Endothelial cell (in vitro differentiated cells): ENCODE measurements around the gene IL36RN. TPM values are rescaled to one million over a fixed set of nuclear protein-coding genes. Genes with fewer than 3 reads are reported as not detected.

Experiments
- DNase-seq: peaks from one replicate; pipeline ENCODE4 v3.0.0; 2021; ENCODE audit warnings: low spot score
- H3K27ac Mint-ChIP-seq: one replicate; pipeline ENCODE4 v1.8.0; 2021; ENCODE audit warnings: mixed read lengths, inconsistent platforms; ENCODE audit not compliant: unreplicated experiment
- H3K27me3 Mint-ChIP-seq: one replicate; pipeline ENCODE4 v1.8.0; 2021; ENCODE audit warnings: mild to moderate bottlenecking, moderate library complexity, mixed read lengths, inconsistent platforms; ENCODE audit not compliant: unreplicated experiment
- H3K36me3 Mint-ChIP-seq: one replicate; pipeline ENCODE4 v1.8.0; 2021; ENCODE audit warnings: mild to moderate bottlenecking, low read depth, mixed read lengths, inconsistent platforms; ENCODE audit not compliant: unreplicated experiment
- H3K4me1 Mint-ChIP-seq: one replicate; pipeline ENCODE4 v1.8.0; 2021; ENCODE audit warnings: mild to moderate bottlenecking, mixed read lengths, inconsistent platforms; ENCODE audit not compliant: unreplicated experiment
- H3K4me3 Mint-ChIP-seq: one replicate; pipeline ENCODE4 v1.8.0; 2021; ENCODE audit warnings: mild to moderate bottlenecking, mixed read lengths, inconsistent platforms; ENCODE audit not compliant: unreplicated experiment
- H3K9me3 Mint-ChIP-seq: one replicate; pipeline ENCODE4 v1.8.0; 2021; ENCODE audit warnings: mixed read lengths, inconsistent platforms; ENCODE audit not compliant: unreplicated experiment
- total RNA-seq: library from RNA; stranded (reverse); fragmentation: NEBNext Ultra II Directional; extraction: Animal tissue kit (Norgen Biotek cat#: 25700); gene quantifications from one replicate; pipeline ENCODE4 v1.2.1, GENCODE V29; 2021; ENCODE audit not compliant: unreplicated experiment
- TF ChIP-seq, protein P1 (sequence below): fragments of 200-600 bp; sonication (generic); IDR thresholded peaks from one replicate; pipeline ENCODE4 v1.5.0; 2021; ENCODE audit warnings: antibody characterized with exemption; ENCODE audit not compliant: unreplicated experiment

The IL36RN gene
- total RNA-seq, 1 donor from 2014 or later, result not detected

DNA sequence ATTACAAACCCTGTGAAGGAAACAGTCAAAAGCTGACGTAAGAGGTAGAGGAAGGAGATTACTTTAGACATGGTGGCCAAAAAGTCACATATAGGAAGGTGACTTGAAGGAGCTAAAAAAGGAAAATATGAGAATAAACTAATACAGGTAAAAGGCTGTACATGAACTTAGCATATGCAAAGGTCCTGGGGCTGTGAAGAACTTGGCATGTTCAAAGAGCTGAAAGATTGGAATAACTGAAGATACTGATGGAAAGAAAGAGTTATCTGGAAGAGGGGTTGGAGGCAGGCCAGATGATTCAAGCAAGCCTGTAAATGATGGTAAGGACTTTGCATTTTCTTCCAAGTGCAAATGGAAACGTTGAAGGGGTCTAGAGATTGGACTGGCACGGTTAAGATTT is 40.5 kb upstream of the IL36RN start:
- DNase-seq, result no peak
- Mint-ChIP-seq H3K9me3 (no peaks in the 10 kb centered on the region), H3K36me3 (no peaks in the 10 kb centered on the region), H3K4me3 (no peak overlapping the region), H3K27me3 (peaks cover 2% of the 10 kb centered on the region), H3K4me1 (no peaks in the 10 kb centered on the region), H3K27ac (no peak overlapping the region)
- TF ChIP-seq, protein P1, sequence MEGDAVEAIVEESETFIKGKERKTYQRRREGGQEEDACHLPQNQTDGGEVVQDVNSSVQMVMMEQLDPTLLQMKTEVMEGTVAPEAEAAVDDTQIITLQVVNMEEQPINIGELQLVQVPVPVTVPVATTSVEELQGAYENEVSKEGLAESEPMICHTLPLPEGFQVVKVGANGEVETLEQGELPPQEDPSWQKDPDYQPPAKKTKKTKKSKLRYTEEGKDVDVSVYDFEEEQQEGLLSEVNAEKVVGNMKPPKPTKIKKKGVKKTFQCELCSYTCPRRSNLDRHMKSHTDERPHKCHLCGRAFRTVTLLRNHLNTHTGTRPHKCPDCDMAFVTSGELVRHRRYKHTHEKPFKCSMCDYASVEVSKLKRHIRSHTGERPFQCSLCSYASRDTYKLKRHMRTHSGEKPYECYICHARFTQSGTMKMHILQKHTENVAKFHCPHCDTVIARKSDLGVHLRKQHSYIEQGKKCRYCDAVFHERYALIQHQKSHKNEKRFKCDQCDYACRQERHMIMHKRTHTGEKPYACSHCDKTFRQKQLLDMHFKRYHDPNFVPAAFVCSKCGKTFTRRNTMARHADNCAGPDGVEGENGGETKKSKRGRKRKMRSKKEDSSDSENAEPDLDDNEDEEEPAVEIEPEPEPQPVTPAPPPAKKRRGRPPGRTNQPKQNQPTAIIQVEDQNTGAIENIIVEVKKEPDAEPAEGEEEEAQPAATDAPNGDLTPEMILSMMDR, result no peak

DNA sequence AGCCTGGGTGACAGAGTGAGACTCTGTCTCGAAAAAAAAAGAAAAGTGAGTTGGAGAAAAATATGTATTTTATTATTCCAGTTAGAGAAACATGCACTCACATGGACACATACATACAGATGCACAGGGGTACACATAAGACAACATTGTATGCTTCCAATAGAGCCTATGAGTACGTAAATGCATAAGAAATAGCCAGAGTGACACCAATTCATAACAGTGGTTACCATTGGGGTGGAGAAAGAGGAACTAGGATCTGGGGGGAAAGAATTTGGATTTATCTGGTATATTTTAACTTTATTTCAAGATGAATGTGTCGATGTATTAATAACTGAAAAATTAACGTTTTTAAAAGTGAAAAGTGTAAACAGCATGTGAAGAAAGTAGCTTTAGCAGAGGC is 37.7 kb upstream of the IL36RN start:
- H3K27me3 Mint-ChIP-seq, result peaks cover 2% of the 10 kb centered on the region
- no peaks in the 10 kb centered on the region for H3K4me1 Mint-ChIP-seq
- H3K4me3 Mint-ChIP-seq, result no peak overlapping the region
- H3K27ac Mint-ChIP-seq, result no peak overlapping the region
- DNase-seq, result no peak
- no peaks in the 10 kb centered on the region for H3K36me3 Mint-ChIP-seq
- TF ChIP-seq, protein P1, result no peak
- no peaks in the 10 kb centered on the region for H3K9me3 Mint-ChIP-seq

GRCh38 chr2:113024764-113025163 is 34.2 kb upstream of the IL36RN start:
- Mint-ChIP-seq H3K4me1 (no peaks in the 10 kb centered on the region), H3K27ac (no peak overlapping the region), H3K9me3 (no peaks in the 10 kb centered on the region), H3K36me3 (no peaks in the 10 kb centered on the region), H3K4me3 (no peak overlapping the region), H3K27me3 (no peaks in the 10 kb centered on the region)
- no peak for DNase-seq
- TF ChIP-seq, protein P1, result no peak

- DNase-seq, result no peak
- Mint-ChIP-seq H3K36me3 (no peaks in the 10 kb centered on the region), H3K4me3 (no peak overlapping the region), H3K9me3 (no peaks in the 10 kb centered on the region), H3K27ac (no peak overlapping the region), H3K27me3 (no peaks in the 10 kb centered on the region), H3K4me1 (no peaks in the 10 kb centered on the region)
- TF ChIP-seq, protein P1, result no peak
These were observed 33.3 kb upstream of the IL36RN start for GRCh38 chr2:113025737-113026136.

DNA sequence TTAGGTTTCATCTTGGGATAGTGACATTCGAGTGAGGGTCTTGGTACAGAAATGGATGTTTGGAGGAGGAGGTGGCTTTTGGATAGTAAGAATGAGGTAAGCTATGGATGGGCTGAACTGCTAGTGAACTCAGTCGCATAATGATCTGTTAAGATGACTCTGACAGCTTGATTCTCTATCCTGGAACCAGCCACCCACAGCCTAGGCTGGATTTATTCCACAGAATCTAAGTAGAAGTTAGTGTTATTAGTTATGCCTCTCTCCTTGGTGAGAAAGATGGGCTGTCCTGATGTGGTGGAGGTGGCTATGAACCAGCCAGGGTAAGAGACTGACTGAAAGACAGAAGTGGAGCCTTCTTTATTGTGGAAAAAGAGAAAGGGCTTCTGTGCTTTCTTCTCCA is 31.3 kb upstream of the IL36RN start:
- Mint-ChIP-seq H3K27ac (no peak overlapping the region), H3K36me3 (no peaks in the 10 kb centered on the region), H3K4me1 (peaks cover 1% of the 10 kb centered on the region), H3K27me3 (peaks cover 2% of the 10 kb centered on the region), H3K9me3 (no peaks in the 10 kb centered on the region), H3K4me3 (no peak overlapping the region)
- DNase-seq, result no peak
- TF ChIP-seq, protein P1, result no peak
